Ectodermal cell (in vitro differentiated cells): Measurements from ENCODE around the gene PIGN.

ENCODE experiments used
- H3K27ac ChIP-seq: 2 replicates; pipeline ENCODE4 v1.7.0; 2013; ENCODE audit warnings: mild to moderate bottlenecking, low read depth, low read length; ENCODE audit not compliant: insufficient read depth, poor library complexity, severe bottlenecking
- H3K27me3 ChIP-seq: 2 replicates; pipeline ENCODE4 v1.7.0; 2013; ENCODE audit warnings: mild to moderate bottlenecking, low read length; ENCODE audit not compliant: insufficient read depth, control insufficient read depth, poor library complexity, severe bottlenecking
- H3K36me3 ChIP-seq: one replicate; pipeline ENCODE4 v1.7.0; 2013; ENCODE audit warnings: low read length; ENCODE audit not compliant: control insufficient read depth, insufficient read depth
- H3K4me1 ChIP-seq: one replicate; pipeline ENCODE4 v1.7.0; 2013; ENCODE audit warnings: low read length; ENCODE audit not compliant: control insufficient read depth, insufficient read depth
- H3K4me3 ChIP-seq: 2 replicates; pipeline ENCODE4 v1.7.0; 2013; ENCODE audit warnings: low read depth, low read length, control low read depth; ENCODE audit not compliant: insufficient read depth
- H3K9me3 ChIP-seq: 2 replicates; pipeline ENCODE4 v1.7.0; 2013; ENCODE audit warnings: mild to moderate bottlenecking, low read length, moderate library complexity; ENCODE audit not compliant: control insufficient read depth
- WGBS, 2 experiments: methylation state at CpG; one replicate each; pipeline ENCODE4 v1.1.7; 2013; ENCODE audit warnings: missing lambda C conversion rate in 2 of 2; 5-methylcytosine and 5-hydroxymethylcytosine counted together

PIGN gene

DNA sequence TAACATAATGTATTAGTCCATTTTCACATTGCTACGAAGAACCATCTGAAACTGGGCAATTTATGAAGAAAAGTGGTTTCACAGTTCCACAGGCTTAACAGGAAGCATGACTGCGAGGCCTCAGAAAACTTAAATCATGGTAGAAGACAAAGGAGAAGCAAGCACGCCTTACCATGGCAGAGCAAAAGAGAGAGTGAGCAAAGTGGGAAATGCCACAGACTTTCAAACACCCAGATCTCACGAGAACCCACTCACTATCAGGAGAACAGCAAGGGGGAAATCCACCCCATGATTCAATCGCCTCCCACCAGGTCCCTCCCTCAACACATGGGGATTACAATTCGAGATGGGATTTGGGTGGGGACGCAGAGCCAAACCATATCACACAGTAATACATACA is 22.5 kb downstream of the PIGN start:
- no peak overlapping the region for H3K27ac ChIP-seq
- no peaks in the 10 kb centered on the region for H3K4me1 ChIP-seq
- H3K27me3 ChIP-seq = no peaks in the 10 kb centered on the region
- no peaks in the 10 kb centered on the region for H3K36me3 ChIP-seq
- no peak overlapping the region for H3K4me3 ChIP-seq
- H3K9me3 ChIP-seq = no peaks in the 10 kb centered on the region
- 92 to 97% methylated on average over 6 to 7 of the region's 7 CpGs for WGBS, 2 experiments

GRCh38 chr18:62157843-62158242 is 29.0 kb downstream of the PIGN start:
- Histone ChIP-seq H3K4me3 (no peak overlapping the region), H3K9me3 (no peaks in the 10 kb centered on the region), H3K27ac (no peak overlapping the region), H3K36me3 (peaks cover 3% of the 10 kb centered on the region), H3K27me3 (no peaks in the 10 kb centered on the region), H3K4me1 (no peaks in the 10 kb centered on the region)
- WGBS, 2 experiments = 94 to 100% methylated on average over 1 of the region's 1 CpG

DNA sequence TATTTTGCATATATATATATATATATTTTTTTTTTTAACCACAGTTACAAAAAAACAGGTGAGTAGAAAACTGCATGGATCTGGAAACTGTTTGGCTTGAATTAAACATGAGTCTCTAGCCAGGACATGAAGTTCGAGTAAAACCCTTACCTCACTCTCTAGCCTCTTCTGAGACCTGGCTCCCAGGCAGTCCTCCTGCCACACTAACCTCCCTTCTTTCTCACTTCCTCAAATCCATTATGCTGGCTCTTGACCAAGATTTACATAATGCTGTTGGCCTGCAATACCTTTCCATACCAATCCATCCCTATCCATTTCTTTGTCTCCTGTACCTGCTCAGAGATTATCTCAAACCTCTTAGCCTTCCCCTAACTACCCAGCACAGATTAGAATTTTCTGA is 34.0 kb downstream of the PIGN start:
- no peaks in the 10 kb centered on the region for H3K27me3 ChIP-seq
- H3K4me1 ChIP-seq = no peaks in the 10 kb centered on the region
- 93 to 94% methylated on average over 1 of the region's 1 CpG for WGBS, 2 experiments
- H3K9me3 ChIP-seq = no peaks in the 10 kb centered on the region
- no peak overlapping the region for H3K4me3 ChIP-seq
- H3K27ac ChIP-seq = no peak overlapping the region
- peaks cover 3% of the 10 kb centered on the region for H3K36me3 ChIP-seq

DNA sequence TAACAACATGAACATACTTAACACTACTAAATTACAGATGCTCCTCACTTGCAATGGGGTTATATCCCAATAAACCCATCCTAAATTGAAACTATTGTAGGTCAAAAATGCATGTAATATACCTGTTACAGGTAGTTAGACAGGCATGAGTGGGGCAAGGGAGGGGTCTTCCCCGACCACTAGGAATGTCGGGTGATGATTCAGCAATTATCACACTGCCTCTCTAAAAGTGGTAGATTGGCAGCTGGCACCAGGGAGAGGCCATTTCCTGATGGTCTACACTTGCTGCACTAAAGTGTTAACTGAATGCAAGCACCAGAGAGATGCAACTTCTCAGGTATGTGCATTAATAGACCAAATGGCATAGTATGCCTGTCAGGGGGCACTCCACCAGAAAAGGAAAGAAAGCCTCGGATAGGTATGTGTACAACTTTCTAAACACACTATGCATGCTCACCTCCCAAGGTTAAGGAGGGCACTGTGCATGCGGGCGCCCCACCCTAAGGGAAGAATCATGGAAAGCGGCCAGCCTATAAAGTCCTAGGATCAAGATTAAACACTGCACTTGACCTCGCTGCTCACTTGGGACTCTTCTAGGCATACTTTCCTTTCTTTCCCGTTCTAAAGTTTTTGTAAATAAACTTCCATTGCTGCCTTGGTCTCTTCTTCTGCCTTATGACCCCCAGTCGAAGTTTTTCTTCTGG is 35.6 kb downstream of the PIGN start:
- no peak overlapping the region for H3K4me3 ChIP-seq
- H3K27me3 ChIP-seq = no peaks in the 10 kb centered on the region
- no peak overlapping the region for H3K27ac ChIP-seq
- H3K4me1 ChIP-seq = no peaks in the 10 kb centered on the region
- no peaks in the 10 kb centered on the region for H3K9me3 ChIP-seq
- no peaks in the 10 kb centered on the region for H3K36me3 ChIP-seq
- 94% methylated on average over 8 to 9 of the region's 9 CpGs for WGBS, 2 experiments

DNA sequence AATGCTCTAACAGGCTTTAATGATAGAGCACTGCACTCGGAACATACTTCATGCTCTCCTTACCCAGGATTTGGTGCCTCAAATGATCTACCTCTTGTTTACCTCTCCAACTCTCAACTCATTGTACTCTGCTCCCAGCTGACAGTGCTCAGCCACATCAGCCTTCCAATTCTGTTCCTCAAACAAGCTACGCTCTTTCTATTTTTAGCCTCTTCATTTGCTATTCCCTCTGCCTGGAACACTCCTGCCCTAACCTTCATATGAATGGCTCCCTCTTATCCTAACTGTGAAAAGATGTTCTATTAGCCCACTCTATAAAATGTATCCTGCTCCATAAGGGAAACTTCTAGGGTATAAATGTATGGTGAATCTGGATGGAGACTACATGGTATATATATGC is 42.5 kb downstream of the PIGN start:
- H3K9me3 ChIP-seq = no peaks in the 10 kb centered on the region
- no peaks in the 10 kb centered on the region for H3K36me3 ChIP-seq
- H3K4me1 ChIP-seq = no peaks in the 10 kb centered on the region
- no peak overlapping the region for H3K4me3 ChIP-seq
- WGBS, 2 experiments = 90 to 93% methylated on average over 2 of the region's 2 CpGs
- H3K27ac ChIP-seq = no peak overlapping the region
- H3K27me3 ChIP-seq = no peaks in the 10 kb centered on the region

DNA sequence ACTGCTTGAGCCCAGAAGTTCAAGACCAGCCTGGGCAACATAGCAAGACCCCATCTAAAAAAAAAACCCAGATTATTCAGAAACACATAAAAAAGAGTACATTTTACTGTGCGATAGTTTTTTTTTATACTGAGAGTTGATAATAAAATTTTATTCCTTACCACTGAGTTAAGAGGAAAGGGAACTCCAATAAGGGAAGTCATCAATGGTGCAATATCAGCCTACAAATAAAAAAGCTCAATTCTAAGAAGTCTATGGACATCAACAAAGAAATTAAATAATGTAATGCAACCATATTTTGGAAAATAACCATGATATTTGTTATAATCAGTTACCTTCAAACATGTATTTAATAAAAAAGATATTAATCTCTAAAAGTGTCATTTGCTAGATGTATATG is 46.6 kb downstream of the PIGN start:
- WGBS, 2 experiments = no CpG with 5 or more reads among the region's 1 CpG
- no peaks in the 10 kb centered on the region for H3K4me1 ChIP-seq
- no peaks in the 10 kb centered on the region for H3K36me3 ChIP-seq
- H3K27me3 ChIP-seq = no peaks in the 10 kb centered on the region
- no peak overlapping the region for H3K27ac ChIP-seq
- no peaks in the 10 kb centered on the region for H3K9me3 ChIP-seq
- no peak overlapping the region for H3K4me3 ChIP-seq

- 97% methylated on average over 2 of the region's 2 CpGs; no CpG with 5 or more reads in 1 of the 2 experiments for WGBS, 2 experiments
- Histone ChIP-seq H3K27me3 (no peaks in the 10 kb centered on the region), H3K9me3 (no peaks in the 10 kb centered on the region), H3K4me1 (no peaks in the 10 kb centered on the region), H3K4me3 (no peak overlapping the region), H3K27ac (no peak overlapping the region), H3K36me3 (no peaks in the 10 kb centered on the region)
Observed at GRCh38 chr18:62138461-62139235, 48.2 kb downstream of the PIGN start.

- H3K27ac ChIP-seq = no peak overlapping the region
- H3K4me1 ChIP-seq = no peaks in the 10 kb centered on the region
- H3K36me3 ChIP-seq = no peaks in the 10 kb centered on the region
- 90 to 96% methylated on average over 2 of the region's 2 CpGs for WGBS, 2 experiments
- no peaks in the 10 kb centered on the region for H3K27me3 ChIP-seq
- no peak overlapping the region for H3K4me3 ChIP-seq
- H3K9me3 ChIP-seq = no peaks in the 10 kb centered on the region
Observed at GRCh38 chr18:62131301-62131909, 55.5 kb downstream of the PIGN start.

GRCh38 chr18:62128157-62128556 is 58.7 kb downstream of the PIGN start:
- Histone ChIP-seq H3K27me3 (no peaks in the 10 kb centered on the region), H3K4me3 (no peak overlapping the region), H3K4me1 (no peaks in the 10 kb centered on the region), H3K27ac (no peak overlapping the region), H3K36me3 (no peaks in the 10 kb centered on the region), H3K9me3 (no peaks in the 10 kb centered on the region)
- WGBS, 2 experiments = 50 to 67% methylated on average over 1 of the region's 1 CpG

DNA sequence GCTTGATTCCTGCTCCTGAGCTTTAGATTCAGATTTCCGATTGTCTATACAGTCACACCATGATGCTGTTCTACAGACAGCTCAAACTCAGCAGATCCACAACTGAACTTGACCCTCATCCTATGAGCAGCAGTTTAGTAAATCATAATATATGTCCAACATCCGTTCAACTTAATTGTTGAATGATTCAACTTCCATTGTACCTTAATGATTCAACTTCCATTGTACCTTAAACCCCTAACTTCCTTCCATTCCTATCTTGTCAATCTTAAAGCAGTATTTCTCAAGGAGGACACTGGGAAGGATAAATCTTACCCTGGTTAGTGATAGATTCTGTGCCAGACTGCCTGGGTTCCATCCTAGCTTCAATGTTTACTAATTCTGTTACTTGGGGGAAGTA is 60.1 kb downstream of the PIGN start:
- no peaks in the 10 kb centered on the region for H3K9me3 ChIP-seq
- no peaks in the 10 kb centered on the region for H3K36me3 ChIP-seq
- no peak overlapping the region for H3K27ac ChIP-seq
- WGBS, 2 experiments = 86 to 93% methylated on average over 2 of the region's 2 CpGs
- no peaks in the 10 kb centered on the region for H3K4me1 ChIP-seq
- H3K27me3 ChIP-seq = no peaks in the 10 kb centered on the region
- H3K4me3 ChIP-seq = no peak overlapping the region
